GM10847 (cell line): ENCODE data around the gene EVA1C.

Experiments used
- POLR2A ChIP-seq: IDR thresholded peaks from 2 replicates; pipeline ENCODE4 v1.6.1; 2011; ENCODE audit not compliant: insufficient read length; ENCODE audit errors: extremely low read depth

The EVA1C gene

GRCh38 chr21:32412162-32413014 is at the start of gene EVA1C:
Gene EVA1C, plus strand, starts transcription at chr21:32412706. Its CDS starts 148 bp downstream, at chr21:32412854.
- no peak for TF ChIP-seq POLR2A

GRCh38 chr21:32364387-32364786 is 48.1 kb upstream of the EVA1C start:
- TF ChIP-seq POLR2A: no peak

- no peak for TF ChIP-seq POLR2A
Observed at GRCh38 chr21:32364796-32365195, 47.7 kb upstream of the EVA1C start.

- no peak for TF ChIP-seq POLR2A
Observed at GRCh38 chr21:32366191-32366590, 46.3 kb upstream of the EVA1C start.

GRCh38 chr21:32367158-32367557 is 45.3 kb upstream of the EVA1C start:
- no peak for TF ChIP-seq POLR2A

GRCh38 chr21:32368386-32368785 is 44.1 kb upstream of the EVA1C start:
- TF ChIP-seq POLR2A: no peak

GRCh38 chr21:32370998-32371766 is 41.3 kb upstream of the EVA1C start:
- no peak for TF ChIP-seq POLR2A

- no peak for TF ChIP-seq POLR2A
Observed at GRCh38 chr21:32371913-32372314, 40.6 kb upstream of the EVA1C start.

- TF ChIP-seq POLR2A: no peak
Observed at GRCh38 chr21:32372755-32373154, 39.8 kb upstream of the EVA1C start.

GRCh38 chr21:32377506-32377905 is 35.0 kb upstream of the EVA1C start:
- no peak for TF ChIP-seq POLR2A

- no peak for TF ChIP-seq POLR2A
Observed at GRCh38 chr21:32377991-32378390, 34.5 kb upstream of the EVA1C start.

GRCh38 chr21:32378956-32379355 is 33.5 kb upstream of the EVA1C start:
- TF ChIP-seq POLR2A: no peak

- no peak for TF ChIP-seq POLR2A
Observed at GRCh38 chr21:32380940-32381339, 31.6 kb upstream of the EVA1C start.

GRCh38 chr21:32381571-32381970 is 30.9 kb upstream of the EVA1C start:
- TF ChIP-seq POLR2A: no peak

- no peak for TF ChIP-seq POLR2A
Observed at GRCh38 chr21:32382108-32382644, 30.3 kb upstream of the EVA1C start.

GRCh38 chr21:32383812-32384211 is 28.7 kb upstream of the EVA1C start:
- no peak for TF ChIP-seq POLR2A
